Fibroblast of pulmonary artery (primary cell): ENCODE measurements around the gene NBAS.

Experiments used
- DNase-seq: peaks from one replicate; pipeline ENCODE4 v3.0.0-alpha.2; 2010; ENCODE audit warnings: low read depth
- H3K4me3 ChIP-seq: replicated peaks from 2 replicates; pipeline ENCODE4 v1.5.1; 2011; ENCODE audit warnings: low read depth, mild to moderate bottlenecking, control low read depth, low read length, moderate library complexity
- TF ChIP-seq, protein P1 (sequence below): IDR thresholded peaks from 2 replicates; pipeline ENCODE4 v1.5.1; 2011; ENCODE audit warnings: mild to moderate bottlenecking, control low read depth, low read length, inconsistent platforms; ENCODE audit errors: missing control alignments

The NBAS gene

DNA sequence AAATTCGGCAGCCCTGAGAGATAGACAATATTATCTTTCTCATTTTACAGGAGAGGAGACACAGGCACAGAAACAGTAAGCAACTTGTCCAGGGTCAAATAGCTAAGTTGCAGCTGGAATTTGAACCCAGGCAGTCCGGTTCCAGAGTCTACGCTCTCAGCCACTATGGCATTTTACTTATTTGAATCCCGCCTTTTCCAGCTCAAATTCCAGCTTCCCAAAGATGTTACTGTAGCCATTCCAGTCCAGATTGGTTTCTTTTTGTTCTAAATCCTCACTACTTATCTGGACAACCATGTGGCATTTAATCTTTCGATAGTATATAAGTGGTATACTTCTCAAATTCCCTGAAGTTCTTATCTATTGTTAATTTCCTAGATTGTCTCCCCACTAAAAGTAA lies 125.7 kb downstream of the NBAS start:
- TF ChIP-seq, protein P1, sequence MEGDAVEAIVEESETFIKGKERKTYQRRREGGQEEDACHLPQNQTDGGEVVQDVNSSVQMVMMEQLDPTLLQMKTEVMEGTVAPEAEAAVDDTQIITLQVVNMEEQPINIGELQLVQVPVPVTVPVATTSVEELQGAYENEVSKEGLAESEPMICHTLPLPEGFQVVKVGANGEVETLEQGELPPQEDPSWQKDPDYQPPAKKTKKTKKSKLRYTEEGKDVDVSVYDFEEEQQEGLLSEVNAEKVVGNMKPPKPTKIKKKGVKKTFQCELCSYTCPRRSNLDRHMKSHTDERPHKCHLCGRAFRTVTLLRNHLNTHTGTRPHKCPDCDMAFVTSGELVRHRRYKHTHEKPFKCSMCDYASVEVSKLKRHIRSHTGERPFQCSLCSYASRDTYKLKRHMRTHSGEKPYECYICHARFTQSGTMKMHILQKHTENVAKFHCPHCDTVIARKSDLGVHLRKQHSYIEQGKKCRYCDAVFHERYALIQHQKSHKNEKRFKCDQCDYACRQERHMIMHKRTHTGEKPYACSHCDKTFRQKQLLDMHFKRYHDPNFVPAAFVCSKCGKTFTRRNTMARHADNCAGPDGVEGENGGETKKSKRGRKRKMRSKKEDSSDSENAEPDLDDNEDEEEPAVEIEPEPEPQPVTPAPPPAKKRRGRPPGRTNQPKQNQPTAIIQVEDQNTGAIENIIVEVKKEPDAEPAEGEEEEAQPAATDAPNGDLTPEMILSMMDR, result no peak
- no peak overlapping the region for H3K4me3 ChIP-seq
- DNase-seq, result no peak

DNA sequence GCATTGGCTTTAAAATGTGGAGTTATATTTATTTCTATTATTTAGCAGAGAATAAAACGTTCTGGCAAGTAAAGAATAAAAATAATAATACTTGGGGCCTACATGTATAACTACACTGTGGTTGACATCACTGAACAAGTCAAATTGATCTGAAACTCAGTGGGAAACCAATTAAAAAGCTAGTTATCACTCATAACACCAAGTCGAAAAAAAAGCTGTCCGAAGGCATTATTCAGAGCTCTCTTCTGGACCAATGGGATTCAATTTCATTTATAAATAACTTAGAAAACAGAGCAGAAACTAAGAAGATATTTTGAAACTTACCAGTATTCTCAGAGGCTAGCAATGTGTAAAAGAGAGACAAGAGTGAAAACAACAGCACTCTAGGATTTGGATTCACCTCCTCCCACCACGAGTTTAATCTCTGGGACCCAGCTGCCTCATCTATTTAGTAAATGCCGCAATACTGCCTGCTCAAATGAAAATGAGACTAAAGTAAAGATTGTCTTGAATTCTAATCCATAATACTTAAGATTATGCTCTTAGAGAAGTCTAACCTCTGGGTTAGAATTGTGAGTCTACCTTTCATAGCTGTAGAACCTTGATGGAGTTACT lies 128.4 kb downstream of the NBAS start:
- TF ChIP-seq, protein P1, result no peak
- no peak for DNase-seq
- H3K4me3 ChIP-seq, result no peak overlapping the region

DNA sequence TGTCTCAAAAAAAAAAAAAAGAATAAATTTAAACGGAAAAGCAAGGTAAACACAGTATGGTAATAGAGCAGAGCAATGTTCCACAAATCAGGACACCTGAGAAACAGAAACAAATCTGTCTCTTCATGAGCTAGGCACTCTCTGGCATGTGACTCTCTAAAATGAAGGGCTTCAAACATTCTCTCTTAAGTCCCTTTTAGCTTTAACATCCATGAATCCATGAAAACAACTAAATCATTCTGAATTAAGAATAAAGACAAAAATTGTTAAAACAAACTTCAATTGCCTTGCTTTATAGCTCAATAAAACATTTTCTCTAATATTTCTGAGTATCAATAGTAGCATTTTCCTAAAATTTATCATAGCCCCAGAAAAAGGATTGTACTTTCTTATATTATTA lies 132.1 kb downstream of the NBAS start:
- TF ChIP-seq, protein P1, result no peak
- DNase-seq, result no peak
- H3K4me3 ChIP-seq, result no peak overlapping the region

DNA sequence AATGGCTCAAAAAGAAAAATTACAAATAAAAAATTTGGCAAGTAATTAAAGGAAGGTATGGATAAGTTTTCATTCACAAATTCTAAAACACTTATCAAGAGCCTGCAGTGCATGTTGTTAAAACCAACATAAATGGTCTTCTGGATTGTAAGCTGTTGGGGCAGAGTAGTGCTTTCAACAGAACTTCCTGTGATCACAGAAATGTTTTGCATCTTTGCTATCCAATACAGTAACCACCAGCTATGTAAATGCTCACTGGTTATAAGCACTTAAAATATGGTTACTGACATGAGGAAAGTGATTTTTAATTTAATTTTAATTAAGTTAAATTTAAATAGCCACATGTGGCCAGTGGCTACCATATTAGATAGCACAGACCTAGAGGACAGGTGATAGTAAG lies 133.1 kb downstream of the NBAS start:
- no peak overlapping the region for H3K4me3 ChIP-seq
- DNase-seq, result no peak
- TF ChIP-seq, protein P1, result no peak

DNA sequence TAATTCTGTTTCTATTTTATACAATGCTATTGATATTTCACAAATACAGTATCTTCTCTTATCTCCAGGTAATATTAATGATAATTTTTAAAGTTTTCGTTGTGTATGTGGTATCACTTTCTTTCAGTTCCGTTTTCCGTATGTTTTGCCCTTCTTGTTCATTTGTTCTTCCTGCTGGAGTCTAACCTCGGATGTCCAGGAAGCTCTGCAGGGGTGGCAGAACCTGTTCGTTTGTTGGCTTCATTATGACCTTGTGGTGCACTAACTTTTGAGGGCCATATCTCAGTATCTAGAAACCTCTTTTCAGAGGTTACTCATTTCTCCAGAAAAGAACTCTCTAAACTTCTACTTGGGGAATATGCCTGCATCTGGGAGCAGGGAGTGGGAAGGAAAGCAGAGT lies 134.5 kb downstream of the NBAS start:
- no peak overlapping the region for H3K4me3 ChIP-seq
- TF ChIP-seq, protein P1, result no peak
- DNase-seq, result no peak

DNA sequence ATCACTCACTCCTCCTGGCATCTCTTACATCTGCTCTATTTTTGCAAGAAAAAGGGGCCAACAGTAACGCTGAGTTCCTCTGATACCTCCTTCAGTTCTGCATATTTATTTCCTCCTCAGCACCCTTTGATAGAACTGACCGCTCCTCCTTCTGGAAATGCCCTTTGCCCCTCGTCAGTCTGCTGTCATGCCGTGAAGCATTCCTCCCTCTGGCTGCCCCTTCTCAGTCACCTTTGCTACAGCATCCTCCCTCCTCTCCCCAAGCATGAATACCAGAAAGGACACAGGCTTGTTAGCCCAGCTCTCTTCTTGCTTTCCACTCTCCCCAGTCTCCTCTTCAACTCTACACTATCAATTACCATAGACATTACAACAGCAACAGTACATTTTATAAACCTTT lies 135.4 kb downstream of the NBAS start:
- DNase-seq, result no peak
- H3K4me3 ChIP-seq, result no peak overlapping the region
- TF ChIP-seq, protein P1, result no peak

DNA sequence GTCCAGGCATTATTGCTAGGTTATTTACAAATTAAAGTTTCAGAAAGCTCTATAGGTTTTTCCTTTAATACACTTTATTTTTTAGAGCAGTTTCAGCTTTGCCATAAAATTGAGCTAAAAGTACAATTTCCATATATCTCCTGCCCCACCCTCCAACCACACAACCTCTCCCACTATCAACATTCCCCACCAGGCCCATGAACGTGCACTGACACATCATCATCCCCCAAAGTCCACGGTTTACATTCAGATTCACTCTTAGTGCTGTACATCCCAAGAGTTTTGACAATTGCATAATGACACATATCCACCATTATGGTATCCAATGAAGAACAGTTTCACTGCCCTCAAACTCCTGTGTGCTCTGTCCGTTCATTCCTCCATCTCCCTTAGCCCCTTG lies 139.4 kb downstream of the NBAS start:
- TF ChIP-seq, protein P1, result no peak
- no peak overlapping the region for H3K4me3 ChIP-seq
- no peak for DNase-seq
